ENCODE measurements around the gene KRT34. TPM values are rescaled to one million over a fixed set of nuclear protein-coding genes. Genes with fewer than 3 reads are reported as not detected.

Gene KRT34
- total RNA-seq, 1 experiment from 2014 or later: not detected

- ChIA-PET CTCF (interaction anchor here (0.9 kb wide), 1 partner anchor 10 kb away, joined by 3 read pairs; no protein-coding TSS in a partner anchor), RAD21 (ENCODE audit: low non-redundant PET in 1 of 2, low total read pairs in 2 of 2, uncharacterized antibody in 2 of 2, unreplicated experiment in 2 of 2) (no interaction called here), POLR2A (no interaction called here)
- Histone ChIP-seq H3K9ac (ENCODE audit: low read length) (no peak overlapping the region), H3K27me3 (ENCODE audit: insufficient read depth, low read length) (no peaks in the 10 kb centered on the region), H3K36me3 (ENCODE audit: control insufficient read depth in 1 of 2, insufficient read depth in 2 of 2, low read length in 2 of 2) (no peaks in the 10 kb centered on the region), H3K27ac (ENCODE audit: low read depth, low read length) (no peak overlapping the region), H3K9me2 (ENCODE audit: insufficient read depth) (no peaks in the 10 kb centered on the region), H3K4me1 (ENCODE audit: control insufficient read depth in 1 of 2, insufficient read depth in 2 of 2, low read length in 2 of 2) (peaks cover 3 to 25% of the 10 kb centered on the region in 2 experiments; a peak in 3 of 4 replicates), H3K4me2 (ENCODE audit: low read length) (no peak overlapping the region), H3K9me3 (ENCODE audit: control insufficient read depth in 1 of 2, insufficient read depth in 1 of 2, low read depth in 1 of 2, low read length in 2 of 2) (peaks cover 0 to 4% of the 10 kb centered on the region in 2 experiments; a peak in 1 of 4 replicates), H2AFZ (ENCODE audit: low read depth, low read length, poor library complexity, severe bottlenecking) (no peak overlapping the region), H3K79me2 (ENCODE audit: insufficient read depth, low read length) (no peaks in the 10 kb centered on the region), H3K4me3 (replicated peaks in 1 of 2; ENCODE audit: low read depth in 1 of 2, low read length in 2 of 2) (no peak overlapping the region), H4K20me1 (ENCODE audit: insufficient read depth) (no peaks in the 10 kb centered on the region)
- no peak for ATAC-seq
- intact Hi-C loops (cut with micrococcal nuclease): no loop called here
- no peak for TF ChIP-seq EGR1 (IDR thresholded peaks at IDR 0.05; ENCODE audit: low read depth)
- no peak for TF ChIP-seq TCF7L2 (IDR thresholded peaks at IDR 0.05; ENCODE audit: borderline replicate concordance, extremely low read depth, insufficient read depth, insufficient read length)
- TF ChIP-seq POLR2AphosphoS5 (IDR thresholded peaks at IDR 0.05; ENCODE audit: low read depth, low read length): no peak
- no TSS peak for BruUV-seq (replicated peaks)
- DNase-seq (ENCODE audit: low read depth, low spot score): no peak
Measured at GRCh38 chr17:41333836-41334235, 48.3 kb downstream of the KRT34 start.

- no TSS peak for BruUV-seq (replicated peaks)
- Histone ChIP-seq H3K27me3 (ENCODE audit: insufficient read depth, low read length) (no peaks in the 10 kb centered on the region), H2AFZ (ENCODE audit: low read depth, low read length, poor library complexity, severe bottlenecking) (no peak overlapping the region), H3K4me3 (replicated peaks in 1 of 2; ENCODE audit: low read depth in 1 of 2, low read length in 2 of 2) (no peak overlapping the region), H3K4me1 (ENCODE audit: control insufficient read depth in 1 of 2, insufficient read depth in 2 of 2, low read length in 2 of 2) (peaks cover 3 to 27% of the 10 kb centered on the region in 2 experiments; a peak in 3 of 4 replicates), H3K9ac (ENCODE audit: low read length) (no peak overlapping the region), H3K79me2 (ENCODE audit: insufficient read depth, low read length) (no peaks in the 10 kb centered on the region), H3K4me2 (ENCODE audit: low read length) (no peak overlapping the region), H3K9me3 (ENCODE audit: control insufficient read depth in 1 of 2, insufficient read depth in 1 of 2, low read depth in 1 of 2, low read length in 2 of 2) (peaks cover 0 to 4% of the 10 kb centered on the region in 2 experiments; a peak in 1 of 4 replicates), H4K20me1 (ENCODE audit: insufficient read depth) (no peaks in the 10 kb centered on the region), H3K27ac (ENCODE audit: low read depth, low read length) (no peak overlapping the region), H3K9me2 (ENCODE audit: insufficient read depth) (no peaks in the 10 kb centered on the region), H3K36me3 (ENCODE audit: control insufficient read depth in 1 of 2, insufficient read depth in 2 of 2, low read length in 2 of 2) (no peaks in the 10 kb centered on the region)
- POLR2A ChIA-PET: no interaction called here
- no peak for TF ChIP-seq ATF3 (IDR thresholded peaks at IDR 0.05)
- TF ChIP-seq, protein P1, sequence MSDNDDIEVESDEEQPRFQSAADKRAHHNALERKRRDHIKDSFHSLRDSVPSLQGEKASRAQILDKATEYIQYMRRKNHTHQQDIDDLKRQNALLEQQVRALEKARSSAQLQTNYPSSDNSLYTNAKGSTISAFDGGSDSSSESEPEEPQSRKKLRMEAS (IDR thresholded peaks at IDR 0.05): no peak
- TF ChIP-seq SIN3A (IDR thresholded peaks at IDR 0.05; ENCODE audit: low read depth): no peak
- TF ChIP-seq ZNF274 (IDR thresholded peaks at IDR 0.05; ENCODE audit: low read depth, low read length): no peak
- no peak for TF ChIP-seq TCF7L2 (IDR thresholded peaks at IDR 0.05; ENCODE audit: borderline replicate concordance, extremely low read depth, insufficient read depth, insufficient read length)
- no peak for TF ChIP-seq RAD21 (IDR thresholded peaks at IDR 0.05; ENCODE audit: low read depth)
- no peak for TF ChIP-seq CEBPB (IDR thresholded peaks at IDR 0.05; ENCODE audit: low read depth)
- no peak for TF ChIP-seq JUND (IDR thresholded peaks at IDR 0.05)
- TF ChIP-seq ZBTB33 (IDR thresholded peaks at IDR 0.05; ENCODE audit: extremely low read depth, insufficient replicate concordance, low read length): no peak
- no peak for TF ChIP-seq EGR1 (IDR thresholded peaks at IDR 0.05; ENCODE audit: low read depth)
- CTCF ChIA-PET: no interaction called here
- DNase-seq (ENCODE audit: low read depth, low spot score) (no peak), ATAC-seq (no peak)
- RAD21 ChIA-PET (ENCODE audit: low non-redundant PET in 1 of 2, low total read pairs in 2 of 2, uncharacterized antibody in 2 of 2, unreplicated experiment in 2 of 2): no interaction called here
- intact Hi-C loops (cut with micrococcal nuclease): no loop called here
Measured at GRCh38 chr17:41333098-41333497, 49.0 kb downstream of the KRT34 start.

Measured in HCT116 (cell line).